GM12878 (cell line): ENCODE measurements around the gene MRPS18B.
"Not testable (repeated sequence)": the region's sequence is repeated elsewhere in the genome, so short reads cannot be mapped to it uniquely, and the experiment has no call there.

ENCODE experiments used
- CREB1 ChIP-seq: IDR thresholded peaks from 2 replicates; pipeline ENCODE4 v1.6.1; 2012; ENCODE audit warnings: low read depth, mild to moderate bottlenecking, inconsistent platforms
- CTCF ChIP-seq, 3 experiments: IDR thresholded peaks in 2 of 3; conservative IDR thresholded peaks in 1 of 3; 2 replicates each; pipeline ENCODE4 v1.5.1; 2011; ENCODE audit warnings: low read depth in 3 of 3, low read length in 3 of 3, mild to moderate bottlenecking in 3 of 3, control low read depth in 2 of 3, moderate library complexity in 2 of 3, inconsistent platforms in 1 of 3, mixed read lengths in 1 of 3; ENCODE audit not compliant: control insufficient read depth in 2 of 3, insufficient read depth in 1 of 3; ENCODE audit errors: extremely low read depth in 1 of 3
- ELK1 ChIP-seq: IDR thresholded peaks from 2 replicates; pipeline ENCODE4 v1.6.1; 2012; ENCODE audit warnings: low read depth, low read length, improper control_type of control experiment
- POLR2A ChIP-seq: IDR thresholded peaks from 2 replicates; pipeline ENCODE4 v1.6.1; 2011; ENCODE audit warnings: low read depth, mild to moderate bottlenecking, low read length
- TCF12 ChIP-seq: IDR thresholded peaks from 2 replicates; pipeline ENCODE4 v1.6.1; 2011; ENCODE audit warnings: low read depth, mild to moderate bottlenecking, low read length

GRCh38 chr6:30666300-30666699, 48.7 kb downstream of the MRPS18B start:
- not testable (repeated sequence) for TF ChIP-seq CREB1; CTCF (IDR thresholded peaks at IDR 0.05 in 2 of 3, conservative IDR thresholded peaks at IDR 0.05 in 1 of 3; ENCODE audit: control insufficient read depth in 2 of 3, extremely low read depth in 1 of 3, insufficient read depth in 1 of 3, low read depth in 3 of 3, low read length in 3 of 3); POLR2A; ELK1; TCF12
